ENCODE data around the gene PCNX2. TPM values are rescaled to one million over a fixed set of nuclear protein-coding genes. Genes with fewer than 3 reads are reported as not detected.

PCNX2 gene
- total and polyA plus RNA-seq, 2 donors (not counting 1 experiment from before 2014, with no cell fraction given): 13.0 to 37.8 TPM

DNA sequence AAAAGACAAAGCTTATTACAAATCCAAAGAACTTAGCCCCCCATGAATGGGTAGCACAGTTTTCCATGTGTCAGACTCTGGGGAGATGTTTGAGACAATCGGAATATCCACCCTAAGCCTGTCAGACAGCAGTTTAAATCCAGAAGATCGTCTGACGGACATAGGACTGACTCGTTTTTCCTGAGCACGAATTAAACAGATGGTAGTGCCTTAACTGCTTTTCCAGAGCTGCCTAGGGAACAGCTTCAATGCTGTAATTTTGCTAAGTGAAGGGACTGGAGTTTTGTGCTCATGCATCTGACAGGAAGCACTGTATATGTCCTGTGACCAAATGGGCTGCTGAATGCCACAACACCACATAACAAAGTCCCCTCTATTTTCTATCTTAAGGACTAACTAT, 48.6 kb downstream of the PCNX2 start:
- no peak for DNase-seq (ENCODE audit: low read depth in 2 of 2)
- Histone ChIP-seq H3K27me3 (ENCODE audit: control insufficient read depth, insufficient read depth, low read length) (no peaks in the 10 kb centered on the region), H3K9me3 (ENCODE audit: control insufficient read depth, insufficient read depth, low read depth, low read length) (no peaks in the 10 kb centered on the region), H3K4me3 (replicated peaks in 1 of 4; ENCODE audit: control extremely low read depth in 1 of 4, insufficient read depth in 1 of 4, low read depth in 3 of 4, low read length in 4 of 4) (no peak overlapping the region), H3K79me2 (ENCODE audit: control insufficient read depth, insufficient read depth, low read length) (no peaks in the 10 kb centered on the region), H4K20me1 (ENCODE audit: control insufficient read depth, extremely low read depth, insufficient read depth, low read length) (no peaks in the 10 kb centered on the region), H2AFZ (ENCODE audit: low read length) (no peak overlapping the region), H3K27ac (ENCODE audit: insufficient read depth, low read length) (no peak overlapping the region), H3K9ac (ENCODE audit: insufficient read depth, low read length) (no peak overlapping the region), H3K4me2 (ENCODE audit: extremely low read depth, insufficient read depth, low read length) (no peak overlapping the region), H3K4me1 (ENCODE audit: control insufficient read depth, extremely low read depth, insufficient read depth, low read length) (no peaks in the 10 kb centered on the region), H3K36me3 (ENCODE audit: control insufficient read depth, insufficient read depth, low read length) (peaks cover 2% of the 10 kb centered on the region)
- TF ChIP-seq EZH2 (IDR thresholded peaks at IDR 0.05; ENCODE audit: low read length, missing control alignments): no peak
- TF ChIP-seq, protein P1, sequence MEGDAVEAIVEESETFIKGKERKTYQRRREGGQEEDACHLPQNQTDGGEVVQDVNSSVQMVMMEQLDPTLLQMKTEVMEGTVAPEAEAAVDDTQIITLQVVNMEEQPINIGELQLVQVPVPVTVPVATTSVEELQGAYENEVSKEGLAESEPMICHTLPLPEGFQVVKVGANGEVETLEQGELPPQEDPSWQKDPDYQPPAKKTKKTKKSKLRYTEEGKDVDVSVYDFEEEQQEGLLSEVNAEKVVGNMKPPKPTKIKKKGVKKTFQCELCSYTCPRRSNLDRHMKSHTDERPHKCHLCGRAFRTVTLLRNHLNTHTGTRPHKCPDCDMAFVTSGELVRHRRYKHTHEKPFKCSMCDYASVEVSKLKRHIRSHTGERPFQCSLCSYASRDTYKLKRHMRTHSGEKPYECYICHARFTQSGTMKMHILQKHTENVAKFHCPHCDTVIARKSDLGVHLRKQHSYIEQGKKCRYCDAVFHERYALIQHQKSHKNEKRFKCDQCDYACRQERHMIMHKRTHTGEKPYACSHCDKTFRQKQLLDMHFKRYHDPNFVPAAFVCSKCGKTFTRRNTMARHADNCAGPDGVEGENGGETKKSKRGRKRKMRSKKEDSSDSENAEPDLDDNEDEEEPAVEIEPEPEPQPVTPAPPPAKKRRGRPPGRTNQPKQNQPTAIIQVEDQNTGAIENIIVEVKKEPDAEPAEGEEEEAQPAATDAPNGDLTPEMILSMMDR (conservative IDR thresholded peaks at IDR 0.05 in 1 of 2, IDR thresholded peaks at IDR 0.05 in 1 of 2; ENCODE audit: low read depth in 1 of 2, low read length in 2 of 2): no peak

DNA sequence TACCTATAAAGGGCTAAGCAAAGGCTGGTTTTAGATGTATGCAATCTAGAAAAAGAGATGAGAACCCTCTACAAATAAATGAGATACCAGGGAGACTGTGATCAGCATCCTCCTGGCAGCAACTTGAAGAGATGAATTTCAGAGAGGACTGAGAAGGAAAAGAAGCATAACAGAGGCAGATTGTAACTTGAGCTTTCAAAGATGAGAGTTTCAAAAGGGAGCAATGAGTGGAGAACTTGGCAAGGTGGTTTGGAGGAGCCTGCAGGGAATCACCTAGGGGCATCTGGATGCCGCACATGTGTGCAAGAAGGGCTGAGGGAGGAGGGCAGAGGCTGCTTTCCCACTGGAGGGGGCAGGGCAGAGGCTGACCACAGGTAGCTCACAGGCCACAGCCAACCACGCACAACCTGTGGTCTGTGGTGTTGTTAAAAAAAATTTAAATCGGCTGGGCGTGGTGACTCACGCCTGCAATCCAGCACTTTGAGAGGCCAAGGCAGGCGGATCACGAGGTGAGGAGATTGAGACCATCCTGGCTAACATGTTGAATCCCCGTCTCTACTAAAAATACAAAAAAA, 50.2 kb downstream of the PCNX2 start:
- Histone ChIP-seq H3K4me2 (ENCODE audit: extremely low read depth, insufficient read depth, low read length) (no peak overlapping the region), H3K9ac (ENCODE audit: insufficient read depth, low read length) (no peak overlapping the region), H3K27me3 (ENCODE audit: control insufficient read depth, insufficient read depth, low read length) (no peaks in the 10 kb centered on the region), H3K9me3 (ENCODE audit: control insufficient read depth, insufficient read depth, low read depth, low read length) (no peaks in the 10 kb centered on the region), H3K4me3 (replicated peaks in 1 of 4; ENCODE audit: control extremely low read depth in 1 of 4, insufficient read depth in 1 of 4, low read depth in 3 of 4, low read length in 4 of 4) (no peak overlapping the region), H3K4me1 (ENCODE audit: control insufficient read depth, extremely low read depth, insufficient read depth, low read length) (no peaks in the 10 kb centered on the region), H3K27ac (ENCODE audit: insufficient read depth, low read length) (no peak overlapping the region), H4K20me1 (ENCODE audit: control insufficient read depth, extremely low read depth, insufficient read depth, low read length) (no peaks in the 10 kb centered on the region), H3K36me3 (ENCODE audit: control insufficient read depth, insufficient read depth, low read length) (no peaks in the 10 kb centered on the region), H2AFZ (ENCODE audit: low read length) (no peak overlapping the region), H3K79me2 (ENCODE audit: control insufficient read depth, insufficient read depth, low read length) (no peaks in the 10 kb centered on the region)
- TF ChIP-seq, protein P1 (conservative IDR thresholded peaks at IDR 0.05 in 1 of 2, IDR thresholded peaks at IDR 0.05 in 1 of 2; ENCODE audit: low read depth in 1 of 2, low read length in 2 of 2): no peak
- no peak for TF ChIP-seq EZH2 (IDR thresholded peaks at IDR 0.05; ENCODE audit: low read length, missing control alignments)
- peak in 1 of 2 donors; percentile 67 for DNase-seq (ENCODE audit: low read depth in 2 of 2)

DNA sequence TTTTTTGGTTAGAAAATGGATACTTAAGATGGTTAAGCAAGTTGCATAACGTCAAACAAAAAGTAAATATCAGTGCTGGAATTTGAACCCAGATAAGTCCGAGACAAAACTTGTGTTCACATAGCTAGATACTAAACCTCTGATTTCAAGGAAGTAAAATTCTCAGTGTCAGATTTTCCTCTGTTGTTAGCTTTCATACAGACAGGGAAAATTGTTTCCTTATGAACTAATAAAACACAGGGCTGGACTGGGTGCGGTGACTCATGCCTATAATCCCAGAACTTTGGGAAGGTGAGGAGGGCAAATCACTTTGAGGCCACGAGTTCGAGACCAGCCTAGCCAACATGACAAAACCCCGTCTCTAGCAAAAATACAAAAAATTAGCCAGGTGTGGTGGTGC, 51.3 kb downstream of the PCNX2 start:
- Histone ChIP-seq H3K4me3 (replicated peaks in 1 of 4; ENCODE audit: control extremely low read depth in 1 of 4, insufficient read depth in 1 of 4, low read depth in 3 of 4, low read length in 4 of 4) (no peak overlapping the region), H3K36me3 (ENCODE audit: control insufficient read depth, insufficient read depth, low read length) (no peaks in the 10 kb centered on the region), H3K79me2 (ENCODE audit: control insufficient read depth, insufficient read depth, low read length) (no peaks in the 10 kb centered on the region), H3K9me3 (ENCODE audit: control insufficient read depth, insufficient read depth, low read depth, low read length) (no peaks in the 10 kb centered on the region), H3K27ac (ENCODE audit: insufficient read depth, low read length) (no peak overlapping the region), H3K4me1 (ENCODE audit: control insufficient read depth, extremely low read depth, insufficient read depth, low read length) (no peaks in the 10 kb centered on the region), H3K27me3 (ENCODE audit: control insufficient read depth, insufficient read depth, low read length) (no peaks in the 10 kb centered on the region), H2AFZ (ENCODE audit: low read length) (no peak overlapping the region), H4K20me1 (ENCODE audit: control insufficient read depth, extremely low read depth, insufficient read depth, low read length) (no peaks in the 10 kb centered on the region), H3K4me2 (ENCODE audit: extremely low read depth, insufficient read depth, low read length) (no peak overlapping the region), H3K9ac (ENCODE audit: insufficient read depth, low read length) (no peak overlapping the region)
- no peak for TF ChIP-seq EZH2 (IDR thresholded peaks at IDR 0.05; ENCODE audit: low read length, missing control alignments)
- peak; percentile 16 to 78 for DNase-seq (ENCODE audit: low read depth in 2 of 2)
